Astrocyte of the cerebellum (primary cell): ENCODE data around the gene AKAP9.

Source experiments
- DNase-seq: peaks from one replicate; pipeline ENCODE4 v3.0.0-alpha.2; 2011; ENCODE audit warnings: low read depth
- H3K4me3 ChIP-seq: 2 replicates; pipeline ENCODE4 v1.5.1; 2011; ENCODE audit warnings: mild to moderate bottlenecking, low read depth, low read length, moderate library complexity
- CTCF ChIP-seq: IDR thresholded peaks from 2 replicates; pipeline ENCODE4 v1.5.1; 2012; ENCODE audit warnings: low read length, low read depth, moderate library complexity, mild to moderate bottlenecking; ENCODE audit errors: missing control alignments
- in situ Hi-C: cut with HindIII; loops from 2 replicates; pipeline ENCODE4 v1.10.0; 2017; ENCODE audit warnings: low sequenced_read_pairs

Gene AKAP9

DNA sequence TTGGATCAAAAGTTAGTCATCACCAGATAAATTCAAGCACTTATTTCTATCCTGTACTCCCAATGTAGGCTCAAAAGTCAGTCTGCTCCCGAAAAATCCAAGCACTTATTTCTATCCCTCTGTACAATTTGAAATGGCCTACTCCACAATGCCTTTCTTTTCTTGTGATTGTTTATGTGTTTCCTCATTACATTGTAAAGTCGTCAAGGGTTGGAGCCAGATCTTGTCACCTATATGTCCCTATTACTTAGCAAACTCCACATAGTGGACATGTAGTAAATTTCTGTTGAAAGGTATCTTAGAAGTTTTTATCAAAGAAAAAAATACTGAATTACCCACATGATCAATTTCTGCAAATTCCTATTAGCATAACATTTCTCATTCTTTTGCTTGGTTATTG, 111.5 kb downstream of the AKAP9 start:
- DNase-seq: no peak
- H3K4me3 ChIP-seq: no peak overlapping the region
- in situ Hi-C loops: no loop called here
- no peak for TF ChIP-seq CTCF

GRCh38 chr7:92052684-92053083, 112.0 kb downstream of the AKAP9 start:
- DNase-seq: no peak
- H3K4me3 ChIP-seq: no peak overlapping the region
- in situ Hi-C loops: no loop called here
- TF ChIP-seq CTCF: no peak

DNA sequence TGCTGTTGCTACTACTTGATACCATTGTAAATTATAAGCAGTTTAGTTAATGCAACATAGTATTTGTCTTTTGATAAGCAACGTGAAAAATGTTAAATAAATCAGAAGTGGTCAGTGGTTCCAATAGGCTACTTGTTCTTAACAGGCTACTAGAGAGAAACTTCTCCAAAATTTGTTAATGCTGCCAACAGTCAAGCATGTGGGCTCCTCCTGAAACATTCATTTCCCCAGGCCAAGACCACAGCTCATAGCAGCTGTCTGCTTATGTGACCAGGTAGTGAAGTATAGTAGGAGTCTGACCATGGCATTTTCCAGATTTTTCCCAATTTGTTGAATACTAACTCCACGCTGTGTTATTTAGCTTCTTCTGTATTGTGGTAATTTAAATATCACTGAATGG, 112.7 kb downstream of the AKAP9 start:
- in situ Hi-C loops: no loop called here

DNA sequence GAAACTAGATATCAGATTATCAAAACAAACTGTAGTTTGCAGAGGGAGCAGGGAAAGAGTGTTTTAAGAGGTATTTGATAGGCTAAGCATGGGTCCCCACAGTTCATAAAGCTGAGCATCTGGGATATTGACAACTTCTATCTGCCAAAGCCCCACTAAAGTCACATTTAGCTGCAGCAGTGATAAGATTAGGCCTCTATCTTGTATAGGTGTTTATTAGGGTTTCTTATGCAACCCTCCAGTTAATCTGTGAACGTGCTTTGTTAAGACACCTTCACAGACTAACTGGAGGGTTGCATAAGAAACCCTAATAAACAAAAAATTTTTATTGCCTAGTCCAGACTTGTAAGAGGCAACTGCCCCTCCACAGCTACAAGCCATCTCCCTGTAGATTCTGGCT, 115.6 kb downstream of the AKAP9 start:
- H3K4me3 ChIP-seq: no peak overlapping the region
- TF ChIP-seq CTCF: no peak
- in situ Hi-C loops: no loop called here
- no peak for DNase-seq

More for the DNA sequence above, 112.7 kb downstream of the AKAP9 start:
- no peak overlapping the region for H3K4me3 ChIP-seq
- no peak for DNase-seq
- no peak for TF ChIP-seq CTCF

DNA sequence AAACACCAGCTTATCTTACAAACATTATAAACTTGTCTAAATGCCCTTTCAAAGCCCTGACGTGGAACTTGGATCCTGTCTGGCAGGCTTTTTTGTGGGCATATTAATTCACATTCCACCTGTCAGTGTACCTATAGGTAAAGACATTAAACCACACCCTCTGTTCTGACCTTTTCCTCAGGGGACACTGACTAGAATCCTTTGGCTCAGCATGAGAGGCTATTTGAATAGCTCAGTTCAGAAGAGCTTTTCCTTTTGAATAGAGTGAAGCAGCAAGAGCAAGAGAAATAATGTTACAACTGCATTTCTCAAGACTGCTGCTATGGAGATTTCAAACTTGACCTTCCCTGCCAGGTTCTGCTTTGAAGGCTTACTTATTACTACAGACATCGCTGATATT, 116.7 kb downstream of the AKAP9 start:
- H3K4me3 ChIP-seq: no peak overlapping the region
- no peak for DNase-seq
- in situ Hi-C loops: no loop called here

DNA sequence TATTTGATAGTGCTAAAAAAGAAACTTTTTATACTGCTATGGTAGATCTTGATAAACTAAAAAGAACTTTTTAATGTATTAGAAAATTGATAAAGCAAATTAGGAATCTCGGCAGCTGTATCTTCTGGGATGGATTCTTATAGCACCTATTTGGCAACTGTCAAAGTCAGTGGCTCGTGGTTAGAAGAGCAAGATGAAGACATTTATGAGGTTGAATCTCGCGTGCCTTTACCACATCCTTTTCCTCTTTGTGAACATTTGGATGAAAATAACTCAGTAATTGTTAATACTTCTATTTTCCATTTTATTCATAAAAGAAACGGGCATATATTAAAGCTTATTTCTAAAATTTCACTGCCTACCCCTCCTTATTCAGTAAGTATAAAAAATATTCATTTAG, 117.4 kb downstream of the AKAP9 start:
- in situ Hi-C loops: no loop called here
- no peak for DNase-seq
- H3K4me3 ChIP-seq: no peak overlapping the region
- TF ChIP-seq CTCF: no peak

More for the DNA sequence above, 116.7 kb downstream of the AKAP9 start:
- no peak for TF ChIP-seq CTCF

DNA sequence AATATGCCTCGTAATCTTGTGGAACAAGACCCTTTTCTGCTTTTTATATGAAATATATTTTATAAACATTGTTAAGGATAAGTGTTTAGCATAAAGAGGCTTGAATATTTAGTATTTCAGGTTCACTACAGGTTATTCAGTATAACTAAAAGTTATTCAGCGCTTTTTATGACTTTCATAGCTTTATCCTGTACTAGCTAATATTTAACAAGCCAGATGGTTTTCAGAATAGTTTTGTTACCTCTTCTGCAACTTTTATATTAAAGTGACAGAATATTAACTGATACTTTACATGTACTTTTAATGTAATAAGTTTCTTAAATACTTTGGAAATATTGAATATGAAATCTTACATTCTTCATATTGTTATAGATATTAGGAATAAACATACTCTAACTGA, 118.2 kb downstream of the AKAP9 start:
- no peak for TF ChIP-seq CTCF
- H3K4me3 ChIP-seq: no peak overlapping the region
- in situ Hi-C loops: no loop called here
- DNase-seq: no peak
